ACHN (cell line): ENCODE data around the gene WDSUB1.

Experiments used
- DNase-seq: peaks from one replicate; pipeline ENCODE4 v3.0.0-alpha.2; 2015
- in situ Hi-C: cut with HindIII; loops from 2 replicates; pipeline ENCODE4 v1.10.0; 2017; ENCODE audit warnings: low sequenced_read_pairs, low pct_ligation_motif_present, low pct_unique_long_range_greater_than_20kb

Gene WDSUB1

DNA sequence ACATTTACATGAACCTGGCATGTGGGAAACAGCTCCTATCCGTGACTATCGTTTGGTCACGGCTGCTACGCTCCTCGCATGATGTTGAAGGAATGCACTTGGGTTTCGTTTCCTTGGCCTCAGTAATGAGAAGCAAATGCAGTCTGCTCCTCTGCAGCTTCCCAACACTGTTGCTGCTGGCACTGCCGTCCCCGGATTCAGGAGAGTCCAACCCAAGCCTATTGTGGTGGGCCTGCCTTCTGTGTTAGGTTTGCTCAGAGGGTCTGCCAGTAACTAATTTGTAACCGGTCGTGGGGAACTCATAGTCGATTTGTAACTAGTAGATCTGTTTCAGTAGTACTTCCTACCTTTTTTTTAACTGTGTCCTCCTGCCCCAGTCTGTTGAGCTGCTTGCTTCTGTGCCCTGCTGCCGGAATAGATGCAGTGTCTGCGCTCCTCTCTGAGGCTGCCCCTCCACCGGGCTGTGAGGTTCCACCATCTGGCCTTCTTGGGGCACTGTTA, 58.4 kb downstream of the WDSUB1 start:
- no peak for DNase-seq
- in situ Hi-C loops: no loop called here

- DNase-seq: no peak
- in situ Hi-C loops: no loop called here
These were observed 59.0 kb downstream of the WDSUB1 start for GRCh38 chr2:159227467-159227866.

DNA sequence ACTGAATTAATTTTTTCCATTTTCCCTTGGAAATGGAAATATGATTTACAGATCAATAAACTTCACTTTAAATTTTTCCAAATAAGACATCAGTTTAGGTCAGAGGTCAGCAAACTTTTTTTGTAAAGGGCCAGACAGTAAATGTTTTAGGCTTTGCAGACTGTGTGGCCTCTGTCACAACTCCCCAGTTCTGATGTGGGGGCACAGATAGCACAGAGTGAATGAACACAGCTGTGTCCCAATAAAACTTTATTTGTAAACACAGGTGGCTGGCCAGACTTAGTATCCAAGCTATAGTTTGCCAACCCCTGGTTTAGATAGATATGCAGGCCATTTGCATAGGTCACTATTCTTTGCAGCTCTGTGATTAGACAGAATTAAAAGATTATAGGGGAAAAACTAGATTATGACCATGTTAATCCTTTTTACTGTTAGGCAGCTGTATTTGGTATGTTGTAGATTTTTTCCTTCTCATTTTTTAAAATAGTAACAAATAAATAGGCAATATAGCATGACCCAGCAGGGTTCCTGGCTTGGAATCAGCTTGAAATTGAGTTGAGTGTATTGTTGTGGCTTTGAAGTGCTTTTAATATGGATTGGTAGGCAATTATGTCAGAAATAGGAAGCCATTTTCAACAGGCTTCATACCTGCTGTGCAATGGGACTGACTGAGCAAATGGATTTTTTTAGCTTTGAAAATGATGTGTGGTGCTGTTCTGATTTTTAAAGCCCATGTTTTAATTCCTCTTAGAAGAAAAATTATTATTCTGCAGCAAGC, 59.7 kb downstream of the WDSUB1 start:
- in situ Hi-C loops: no loop called here
- DNase-seq: no peak

DNA sequence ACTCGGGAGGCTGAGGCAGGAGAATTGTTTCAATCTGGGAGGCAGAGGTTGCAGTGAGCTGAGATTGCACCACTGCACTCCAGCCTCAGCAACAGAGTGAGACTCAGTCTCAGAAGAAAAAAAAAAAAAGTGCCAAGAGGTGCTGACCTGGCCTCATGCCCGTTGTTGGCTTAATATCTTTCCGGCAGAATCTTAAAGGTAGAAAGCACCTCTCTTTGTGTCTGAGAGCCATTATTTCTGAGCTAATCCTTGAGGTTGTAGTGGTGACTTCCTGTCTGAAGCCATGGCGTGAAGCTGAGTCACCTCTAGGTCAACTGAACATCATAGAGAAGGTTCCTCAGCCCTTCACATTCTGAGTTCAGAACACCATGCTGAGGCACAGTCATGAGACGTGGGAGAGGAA, 60.4 kb downstream of the WDSUB1 start:
- in situ Hi-C loops: no loop called here
- no peak for DNase-seq

GRCh38 chr2:159225025-159226016, 61.2 kb downstream of the WDSUB1 start:
- DNase-seq: no peak
- in situ Hi-C loops: no loop called here

GRCh38 chr2:159224061-159224813, 62.3 kb downstream of the WDSUB1 start:
- in situ Hi-C loops: no loop called here
- no peak for DNase-seq

DNA sequence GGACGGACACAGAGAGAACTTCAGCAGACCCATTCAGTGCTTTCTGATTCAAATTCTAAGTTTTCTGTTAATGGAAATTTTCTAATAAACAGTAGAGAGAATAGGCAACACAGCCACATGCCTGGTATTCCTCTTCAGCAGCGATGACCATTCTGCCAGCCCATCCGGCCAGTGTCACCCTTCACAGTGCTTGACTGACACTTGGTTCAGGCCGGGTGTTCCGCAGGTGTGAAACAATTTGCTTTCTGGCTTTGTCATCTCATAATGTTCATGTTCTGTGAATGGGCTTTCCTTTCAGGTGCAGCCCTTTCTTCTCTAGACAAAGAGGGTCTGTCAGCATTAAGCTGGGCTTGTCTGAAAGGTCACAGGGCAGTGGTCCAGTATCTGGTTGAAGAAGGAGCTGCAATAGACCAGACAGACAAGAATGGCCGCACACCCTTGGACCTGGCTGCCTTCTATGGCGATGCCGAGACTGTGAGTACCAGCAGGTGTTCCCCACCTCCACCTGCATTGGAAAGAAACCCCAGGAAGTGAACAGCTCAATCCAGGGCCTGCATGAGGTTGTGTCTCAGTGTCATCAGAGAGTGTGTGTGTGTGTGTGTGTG, 67.0 kb downstream of the WDSUB1 start:
- DNase-seq: no peak
- in situ Hi-C loops: no loop called here

GRCh38 chr2:159218389-159218788, 68.1 kb downstream of the WDSUB1 start:
- DNase-seq: no peak
- in situ Hi-C loops: no loop called here

DNA sequence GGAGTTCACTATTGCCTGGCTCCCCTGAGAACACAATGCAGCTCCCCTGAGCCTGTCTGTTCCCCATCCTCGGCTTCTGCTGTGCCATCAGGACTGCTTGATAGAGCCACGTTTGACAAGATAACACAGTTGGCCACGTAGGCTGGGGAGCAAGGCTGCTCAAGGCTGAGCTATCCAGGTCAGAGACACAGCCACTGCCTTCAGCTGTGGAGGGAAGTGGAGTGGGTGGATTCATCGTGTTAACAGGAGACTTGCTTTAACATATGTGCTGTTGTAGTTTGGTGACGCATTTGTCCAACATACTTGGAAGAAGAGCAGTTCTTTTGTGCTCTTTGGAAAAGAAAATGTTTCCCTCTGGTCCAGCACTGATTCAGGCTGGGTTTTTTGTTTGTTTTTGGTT, 68.8 kb downstream of the WDSUB1 start:
- DNase-seq: no peak
- in situ Hi-C loops: no loop called here

DNA sequence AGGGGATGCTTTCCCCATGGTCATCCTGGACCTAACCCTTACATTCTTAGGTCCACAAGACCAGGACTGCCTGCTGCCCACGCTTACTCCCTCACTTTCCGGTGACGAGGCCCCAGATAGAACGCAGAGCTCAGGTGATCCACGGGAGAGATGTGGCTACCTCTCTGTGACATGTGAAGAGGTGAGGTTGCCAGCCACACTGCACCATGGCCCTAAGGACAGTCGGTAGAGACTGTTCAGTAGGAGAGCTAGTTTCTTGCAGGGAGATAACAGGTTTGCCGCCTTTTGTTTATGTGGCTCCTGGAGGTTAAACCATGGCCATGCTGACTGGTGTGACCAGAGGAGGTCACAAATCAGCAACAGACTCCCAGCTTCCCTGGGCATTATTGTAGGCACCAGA, 71.4 kb downstream of the WDSUB1 start:
- no peak for DNase-seq
- in situ Hi-C loops: no loop called here

DNA sequence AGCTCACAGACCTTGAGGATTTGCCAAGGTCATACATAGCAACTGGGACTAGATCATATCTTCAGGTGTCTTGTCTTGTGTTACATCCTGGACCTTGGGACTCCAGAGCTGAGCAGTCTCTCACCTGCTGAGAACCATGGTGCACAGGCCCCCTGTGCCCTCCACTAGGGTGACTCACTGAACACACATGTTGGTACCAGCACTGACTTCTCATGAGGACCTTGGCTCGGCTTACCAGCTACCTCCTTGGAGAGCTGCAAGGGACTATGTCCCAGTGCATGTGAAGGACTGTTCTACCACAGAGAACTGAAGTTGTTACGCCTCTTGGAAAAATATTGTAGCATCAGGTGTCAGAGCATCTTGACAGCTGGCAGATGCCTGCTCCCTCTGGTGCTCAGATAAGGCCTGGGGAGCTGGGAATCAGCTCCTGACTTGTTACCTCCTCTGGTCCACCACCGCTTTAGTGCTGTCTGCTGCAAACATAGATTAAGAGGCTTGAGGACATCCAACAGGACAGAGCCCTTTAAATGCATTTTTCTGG, 72.1 kb downstream of the WDSUB1 start:
- no peak for DNase-seq
- in situ Hi-C loops: no loop called here

DNA sequence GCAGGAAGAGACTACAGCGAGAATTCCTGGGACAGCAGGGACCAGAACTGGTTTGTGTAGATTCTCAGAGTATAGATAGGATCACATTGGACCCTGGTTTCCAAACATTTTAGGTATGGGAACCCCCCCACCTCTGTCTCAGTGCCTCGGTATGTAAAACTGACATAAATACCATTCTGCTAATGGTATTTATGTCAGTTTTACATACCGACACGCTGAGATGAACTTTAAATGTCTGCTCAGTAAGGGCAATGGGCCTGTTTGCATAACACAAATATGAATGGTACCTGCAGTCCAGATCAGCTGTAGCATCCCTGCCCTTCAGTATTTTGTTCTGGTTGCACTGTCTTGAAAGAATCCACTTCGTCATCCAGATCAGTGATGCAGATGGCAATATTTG, 73.2 kb downstream of the WDSUB1 start:
- DNase-seq: no peak
- in situ Hi-C loops: no loop called here

GRCh38 chr2:159211447-159212396, 74.8 kb downstream of the WDSUB1 start:
- in situ Hi-C loops: no loop called here
- no peak for DNase-seq

DNA sequence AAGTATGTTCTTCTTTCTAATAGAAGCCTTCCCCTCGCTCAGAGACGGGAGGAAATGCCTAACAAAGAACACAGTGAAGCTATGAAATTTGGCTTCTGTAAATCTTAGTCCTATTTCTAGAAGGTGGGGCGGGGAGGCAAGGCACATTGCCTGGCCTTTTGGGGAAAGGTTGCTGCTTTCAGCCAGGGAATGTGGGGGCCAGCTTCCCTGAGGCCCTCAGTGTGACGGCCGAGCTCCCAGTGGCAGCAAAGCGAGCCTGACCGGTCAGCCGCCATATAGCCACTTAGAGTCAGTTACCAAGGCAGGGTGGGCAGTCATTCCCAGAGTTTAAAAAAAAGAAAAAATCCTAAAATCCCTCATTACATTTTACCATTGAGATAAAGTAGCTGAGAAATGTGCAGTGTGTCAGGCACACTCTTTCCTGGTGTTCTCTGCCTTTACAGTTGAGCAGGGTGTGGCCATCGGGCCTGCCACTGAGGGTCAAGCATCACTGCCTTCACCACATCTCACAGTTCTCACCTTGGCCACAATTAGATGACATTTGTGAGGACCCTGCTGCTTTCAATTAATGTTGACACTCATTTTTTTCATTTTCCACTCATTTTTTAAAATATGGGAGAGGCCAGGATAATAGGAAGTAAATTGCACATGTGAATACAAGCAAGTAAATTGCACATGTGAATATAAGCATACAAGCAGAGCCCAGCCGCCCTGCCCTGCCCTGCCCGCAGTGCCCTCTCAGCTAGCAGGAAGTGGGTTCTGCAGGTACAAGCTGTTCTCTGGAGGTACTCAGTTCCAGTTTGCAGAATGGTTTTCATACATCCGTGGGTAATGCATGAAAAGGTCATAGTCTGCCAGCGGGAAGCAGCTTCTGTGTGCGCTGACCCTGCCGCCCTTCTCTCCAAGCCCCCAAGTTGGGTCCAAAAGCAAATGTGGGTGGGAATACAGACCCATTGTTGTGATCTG, 76.9 kb downstream of the WDSUB1 start:
- in situ Hi-C loops: no loop called here
- DNase-seq: no peak

DNA sequence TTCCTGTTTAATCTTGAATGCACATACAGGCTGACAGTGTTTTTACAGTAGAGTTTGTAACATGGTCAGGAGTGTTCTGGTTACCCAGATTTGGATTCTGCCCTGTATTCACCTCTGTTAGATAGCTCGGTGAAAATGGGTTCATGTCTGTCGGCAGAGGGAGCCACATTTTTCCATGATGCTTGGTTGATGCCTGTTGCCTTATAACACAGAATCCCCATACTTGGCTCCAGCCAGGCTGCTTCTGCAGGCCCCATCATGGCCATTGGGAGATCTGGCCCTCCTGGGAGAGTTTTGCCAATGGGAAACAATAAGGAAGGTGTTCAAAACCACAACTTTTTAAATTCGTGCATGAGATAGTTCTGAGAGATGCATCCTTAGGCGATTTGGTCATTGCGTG, 78.1 kb downstream of the WDSUB1 start:
- in situ Hi-C loops: no loop called here
- DNase-seq: no peak

GRCh38 chr2:159206736-159207380, 79.6 kb downstream of the WDSUB1 start:
- in situ Hi-C loops: no loop called here
- no peak for DNase-seq
